ENCODE data around the gene FGF3. TPM values are rescaled to one million over a fixed set of nuclear protein-coding genes. Genes with fewer than 3 reads are reported as not detected.

Gene FGF3
- polyA plus RNA-seq, 3 donors = not detected

- H3K27ac ChIP-seq (ENCODE audit: low read depth, low read length) = no peak overlapping the region
- 88 to 92% (median 90%) methylated on average over 11 of the region's 11 CpGs for WGBS, 3 donors
Measured at GRCh38 chr11:69830086-69830485, 10.9 kb upstream of the FGF3 start.

- 87 to 89% (median 87%) methylated on average over 6 of the region's 6 CpGs for WGBS, 3 donors
- H3K27ac ChIP-seq (ENCODE audit: low read depth, low read length) = no peak overlapping the region
Measured at GRCh38 chr11:69828971-69829344, 9.7 kb upstream of the FGF3 start.

DNA sequence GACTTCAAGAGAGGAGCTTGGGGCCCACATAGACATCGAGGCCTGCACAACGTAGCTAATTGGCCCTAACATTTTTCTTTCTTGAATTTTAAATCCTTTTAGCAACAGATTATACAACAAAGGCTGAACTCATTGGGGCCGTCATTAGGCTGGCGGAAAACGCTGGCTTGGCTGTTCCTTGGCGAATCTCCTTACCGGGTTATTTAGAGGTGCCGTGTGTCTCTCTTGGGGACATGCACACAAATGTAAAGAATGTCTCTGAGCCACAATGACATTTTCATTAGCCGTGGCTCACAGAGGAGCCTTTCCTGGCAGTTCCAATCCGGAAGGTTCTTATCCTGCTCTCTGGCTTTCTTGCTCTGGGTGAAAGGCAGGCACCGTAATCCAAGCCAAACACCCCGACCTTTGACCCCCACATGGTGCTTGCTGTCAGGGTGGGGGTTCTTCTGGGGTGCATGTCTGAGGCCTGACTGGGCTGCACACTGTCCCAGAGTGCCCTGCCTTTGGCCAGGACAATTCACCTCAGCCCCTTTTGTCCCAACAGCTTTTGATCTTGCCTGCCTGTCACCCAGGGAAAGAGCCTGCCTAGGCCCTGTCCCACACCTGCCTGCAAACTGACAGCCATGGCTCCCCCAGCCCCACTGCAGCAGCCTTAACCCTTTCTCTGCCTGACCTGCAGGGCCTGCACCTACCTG lies 9.2 kb upstream of the FGF3 start:
- H3K27ac ChIP-seq (ENCODE audit: low read depth, low read length) = no peak overlapping the region
- WGBS, 3 donors = 69 to 73% (median 70%) methylated on average over 12 of the region's 12 CpGs

DNA sequence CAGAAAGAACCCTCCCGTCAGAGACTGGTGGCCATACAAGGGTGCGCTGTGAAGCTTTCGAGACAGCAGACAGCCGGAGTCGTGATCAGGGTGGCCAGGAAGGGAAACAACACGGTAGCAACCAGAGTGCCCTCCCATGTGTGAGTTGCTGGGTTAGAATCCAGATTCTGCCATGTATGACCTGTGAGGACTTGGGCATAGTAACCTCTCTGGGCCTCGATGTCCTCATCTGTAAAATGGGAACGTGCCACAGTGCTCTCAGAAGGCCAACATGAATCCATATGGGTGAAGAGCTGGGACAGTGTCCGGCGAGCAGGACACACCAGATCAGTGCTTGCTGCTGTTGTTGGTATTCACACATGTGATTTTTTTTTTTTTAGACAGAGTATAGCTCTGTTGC lies 7.6 kb upstream of the FGF3 start:
- 89 to 93% (median 89%) methylated on average over 10 of the region's 10 CpGs for WGBS, 3 donors
- H3K27ac ChIP-seq (ENCODE audit: low read depth, low read length) = no peak overlapping the region

DNA sequence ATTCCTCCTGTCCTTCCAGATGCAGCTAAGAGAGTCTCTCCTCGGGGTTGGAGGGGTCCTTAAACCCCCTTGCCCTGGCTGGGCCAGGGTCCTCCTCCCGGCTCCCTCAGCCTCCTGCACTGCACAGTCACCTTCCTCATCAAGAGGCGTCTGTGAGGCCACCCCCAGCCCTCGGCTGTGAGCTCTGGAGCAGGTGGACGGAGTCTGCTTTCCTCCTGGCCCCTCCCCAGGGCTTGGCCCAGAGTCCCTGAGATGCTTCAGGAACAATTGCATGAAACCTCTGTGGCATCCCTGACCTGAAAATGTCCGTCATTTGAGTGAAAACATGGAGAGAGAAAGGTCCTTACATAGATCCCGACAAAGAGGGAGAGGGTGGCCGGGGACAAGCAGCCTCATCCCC lies 6.7 kb upstream of the FGF3 start:
- H3K27ac ChIP-seq (ENCODE audit: low read depth, low read length) = no peak overlapping the region
- 46 to 58% (median 58%) methylated on average over 8 of the region's 8 CpGs for whole genome bisulfite sequencing, 3 donors

GRCh38 chr11:69825037-69825834 lies 6.0 kb upstream of the FGF3 start:
- WGBS, 3 donors = 64 to 81% (median 78%) methylated on average over 20 of the region's 20 CpGs

GRCh38 chr11:69823641-69824265 lies 4.5 kb upstream of the FGF3 start:
- H3K27ac ChIP-seq (ENCODE audit: low read depth, low read length) = no peak overlapping the region
- WGBS, 3 donors = 47 to 58% (median 57%) methylated on average over 6 of the region's 6 CpGs

More at GRCh38 chr11:69825037-69825834, 6.0 kb upstream of the FGF3 start:
- no peak overlapping the region for H3K27ac ChIP-seq (ENCODE audit: low read depth, low read length)

DNA sequence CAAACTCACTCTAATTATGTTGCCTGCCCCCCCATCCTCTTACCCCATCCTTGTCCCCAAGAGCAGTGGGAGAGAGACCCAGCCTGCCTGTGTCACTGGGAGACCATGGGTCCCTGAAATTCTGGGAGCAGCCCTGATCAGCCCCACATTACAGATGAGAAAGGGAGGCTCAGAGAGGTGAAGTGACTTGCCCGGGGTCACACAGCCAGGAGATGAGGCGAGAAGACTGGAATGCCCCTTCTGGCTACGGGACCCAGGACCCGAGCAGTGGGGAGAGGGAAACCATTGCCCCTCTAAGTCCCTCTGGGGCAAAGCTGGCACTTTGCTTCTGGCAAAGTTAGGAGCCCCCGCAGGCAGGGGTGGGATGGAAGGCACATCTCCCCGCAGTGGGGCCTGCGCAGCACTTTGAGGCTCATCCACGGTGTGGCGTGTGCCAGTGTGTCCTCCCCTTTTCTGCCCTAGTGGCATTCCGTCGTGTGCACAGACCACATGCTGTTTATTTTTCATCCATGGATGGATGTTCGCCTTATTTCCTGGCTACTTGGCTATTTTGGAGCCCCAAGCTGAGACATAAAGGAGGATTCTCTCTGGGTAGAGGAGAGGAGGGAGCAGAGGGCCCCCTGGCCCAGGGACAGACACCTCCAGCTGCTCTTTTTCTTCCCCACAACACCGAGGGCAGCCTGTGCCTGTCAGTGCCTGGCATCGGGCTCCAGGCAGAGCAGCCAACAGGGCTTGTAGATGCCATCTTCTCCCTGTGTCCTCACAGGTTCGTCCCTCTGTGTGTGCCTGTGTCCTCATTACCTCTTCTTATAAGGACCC lies 3.7 kb upstream of the FGF3 start:
- WGBS, 3 donors = 65 to 69% (median 68%) methylated on average over 15 of the region's 15 CpGs
- H3K27ac ChIP-seq (ENCODE audit: low read depth, low read length) = no peak overlapping the region

- H3K27ac ChIP-seq (ENCODE audit: low read depth, low read length) = no peak overlapping the region
- 67 to 71% (median 71%) methylated on average over 17 of the region's 17 CpGs for WGBS, 3 donors
Measured at GRCh38 chr11:69821511-69822040, 2.4 kb upstream of the FGF3 start.

DNA sequence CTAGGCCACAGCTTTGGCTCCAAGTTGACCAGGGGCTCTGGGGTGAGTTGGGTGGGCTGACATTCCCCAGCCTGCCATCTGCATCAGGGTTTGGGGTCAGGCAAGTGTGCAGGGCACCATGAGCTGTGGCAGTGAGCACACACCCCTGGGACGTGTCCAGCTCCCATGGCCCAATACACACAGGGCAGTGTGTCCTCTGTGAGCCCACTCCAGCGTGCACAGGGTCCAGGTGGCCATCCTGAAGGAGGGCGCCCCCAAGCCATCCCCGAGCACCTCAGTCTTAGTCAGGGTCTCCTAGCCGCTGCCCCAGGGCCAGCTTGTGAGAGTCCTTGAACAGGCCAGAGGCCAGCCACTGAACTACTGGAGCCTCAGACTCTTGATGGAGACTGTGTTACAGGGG lies 1.2 kb upstream of the FGF3 start:
- WGBS, 3 donors = 60 to 80% (median 76%) methylated on average over 5 of the region's 5 CpGs
- H3K27ac ChIP-seq (ENCODE audit: low read depth, low read length) = no peak overlapping the region

GRCh38 chr11:69819541-69820070 lies 390 bp upstream of the FGF3 start:
- H3K27ac ChIP-seq (ENCODE audit: low read depth, low read length) = no peak overlapping the region
- WGBS, 3 donors = 2% methylated on average over 39 to 40 of the region's 40 CpGs

DNA sequence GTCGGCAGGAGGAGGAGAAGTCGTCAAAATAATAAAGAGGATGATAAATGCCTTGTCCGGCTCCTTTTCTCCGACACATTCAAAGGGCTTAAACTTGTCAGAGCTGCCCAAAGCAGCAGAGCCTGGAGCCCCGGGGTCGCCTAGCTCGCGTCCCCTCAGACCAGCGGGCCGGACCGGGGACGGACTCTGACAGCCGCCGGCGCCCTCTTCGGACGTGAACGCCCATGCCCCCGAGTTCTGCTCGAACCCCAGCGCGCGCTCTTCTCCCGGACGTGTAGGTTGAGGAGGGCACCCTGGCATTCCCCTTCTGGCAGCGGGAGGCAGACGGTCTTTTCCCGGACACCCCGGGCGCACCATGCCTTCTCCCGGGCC lies 999 bp downstream of the FGF3 start:
- 1 to 2% (median 1%) methylated on average over 28 to 31 of the region's 31 CpGs for WGBS, 3 donors

GRCh38 chr11:69817265-69818230 lies 1.7 kb downstream of the FGF3 start:
- no peak overlapping the region for H3K27ac ChIP-seq (ENCODE audit: low read depth, low read length)
- WGBS, 3 donors = 1% methylated on average over 97 to 107 of the region's 107 CpGs

More for the DNA sequence above, 999 bp downstream of the FGF3 start:
- no peak overlapping the region for H3K27ac ChIP-seq (ENCODE audit: low read depth, low read length)

GRCh38 chr11:69816671-69817070 lies 2.5 kb downstream of the FGF3 start:
- no peak overlapping the region for H3K27ac ChIP-seq (ENCODE audit: low read depth, low read length)
- WGBS, 3 donors = 14 to 25% (median 22%) methylated on average over 12 of the region's 12 CpGs

DNA sequence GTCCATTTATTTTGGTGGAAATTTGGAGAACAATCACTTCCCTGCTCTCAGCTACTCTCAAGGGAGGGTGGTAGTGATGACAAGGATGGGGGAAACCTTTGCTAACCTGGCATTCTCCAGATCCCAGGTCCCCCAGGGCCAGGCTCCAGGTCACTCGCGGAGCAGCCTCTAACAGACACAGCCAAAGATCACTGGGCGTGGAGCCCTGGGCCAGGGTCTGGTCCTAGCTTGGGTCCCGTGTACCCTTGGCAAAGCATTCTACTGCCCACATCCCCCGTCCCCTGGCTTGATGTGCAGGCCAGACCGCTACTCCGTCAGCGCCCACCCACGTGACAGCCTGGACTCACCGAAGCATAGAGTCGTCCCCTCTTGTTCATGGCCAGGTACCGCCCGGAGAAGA lies 3.2 kb downstream of the FGF3 start:
- no peak overlapping the region for H3K27ac ChIP-seq (ENCODE audit: low read depth, low read length)
- 80 to 84% (median 82%) methylated on average over 13 of the region's 13 CpGs for WGBS, 3 donors

DNA sequence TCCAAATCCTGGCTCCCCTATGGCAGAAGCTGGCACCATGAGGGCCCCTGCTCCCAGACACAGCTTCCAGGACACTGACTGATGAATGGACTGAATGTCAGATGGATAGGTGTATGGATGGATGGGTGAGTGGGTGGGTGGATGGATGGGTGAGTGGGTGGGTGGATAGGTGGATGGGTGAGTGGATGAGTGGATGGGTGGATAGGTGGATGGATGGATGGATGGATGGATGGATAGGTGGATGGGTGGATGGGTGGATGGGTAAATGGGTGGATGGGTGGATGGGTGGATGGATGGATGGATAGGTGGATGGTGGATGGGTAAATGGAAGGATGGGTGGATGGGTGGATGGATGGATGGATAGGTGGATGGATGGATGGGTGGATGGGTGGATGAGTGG lies 4.3 kb downstream of the FGF3 start:
- H3K27ac ChIP-seq (ENCODE audit: low read depth, low read length) = no peak overlapping the region

- no peak overlapping the region for H3K27ac ChIP-seq (ENCODE audit: low read depth, low read length)
- WGBS, 3 donors = 77 to 87% (median 87%) methylated on average over 7 of the region's 7 CpGs
Measured at GRCh38 chr11:69814411-69814810, 4.8 kb downstream of the FGF3 start.
